Stimulated activated CD4-positive, alpha-beta T cell treated with anti-CD3 and anti-CD28 coated beads, Interleukin-1b, Interleukin-23, amount 100 ng/mL, for 4 hours (primary cell): ENCODE measurements around the gene BRCC3.
A peak's percentile ranks its signal among the peaks of the same experiment; 100 is the strongest.
"Not testable (repeated sequence)": the region's sequence is repeated elsewhere in the genome, so short reads cannot be mapped to it uniquely, and the experiment has no call there.

Experiments used
- DNase-seq, 2 donors: peaks; one replicate each; pipeline ENCODE4 v3.0.0-alpha.2; 2020; ENCODE audit warnings: low read depth in 2 of 2

BRCC3 gene

GRCh38 chrX:155143959-155144548 lies 72.7 kb downstream of the BRCC3 start:
- no peak for DNase-seq

- DNase-seq: no peak
Observed at GRCh38 chrX:155144926-155145325, 73.6 kb downstream of the BRCC3 start.

- not testable (repeated sequence) for DNase-seq
Observed at GRCh38 chrX:155147612-155148011, 76.3 kb downstream of the BRCC3 start.

- not testable (repeated sequence) for DNase-seq
Observed at GRCh38 chrX:155148166-155148565, 76.9 kb downstream of the BRCC3 start.

GRCh38 chrX:155148724-155149537 lies 77.6 kb downstream of the BRCC3 start:
- peak in 1 of 2 donors; percentile 13 for DNase-seq

- DNase-seq: no peak
Observed at GRCh38 chrX:155169881-155170280, 98.6 kb downstream of the BRCC3 start.
